OCI-LY1 (cell line): Measurements from ENCODE around the gene IMMP2L.

Experiments used
- H2AFZ ChIP-seq: fragments of 200-600 bp; sonication (generic), shearing (Covaris generic); 2 replicates; pipeline ENCODE4 v1.6.0; 2014; ENCODE audit warnings: antibody characterized with exemption, mild to moderate bottlenecking, low read length
- H3F3A ChIP-seq: fragments of 200-600 bp; sonication (generic), shearing (Covaris generic); 2 replicates; pipeline ENCODE4 v1.6.0; 2014; ENCODE audit warnings: mild to moderate bottlenecking, antibody characterized with exemption, low read length, moderate library complexity; ENCODE audit not compliant: insufficient read depth
- H3K27ac ChIP-seq: fragments of 200-600 bp; sonication (generic); 2 replicates; pipeline ENCODE4 v1.5.1; 2014; ENCODE audit warnings: low read length, mixed run types, mild to moderate bottlenecking, low read depth; ENCODE audit not compliant: poor library complexity, severe bottlenecking
- H3K27me3 ChIP-seq: fragments of 200-600 bp; sonication (generic); 2 replicates; pipeline ENCODE4 v1.6.0; 2014; ENCODE audit warnings: antibody characterized with exemption, mild to moderate bottlenecking, low read length, moderate library complexity; ENCODE audit not compliant: insufficient read depth
- H3K36me3 ChIP-seq: fragments of 200-600 bp; sonication (generic); 2 replicates; pipeline ENCODE4 v1.6.1; 2014; ENCODE audit warnings: mild to moderate bottlenecking, antibody characterized with exemption, low read length, moderate library complexity, mixed read lengths; ENCODE audit not compliant: insufficient read depth
- H3K4me1 ChIP-seq: fragments of 200-600 bp; sonication (generic); 2 replicates; pipeline ENCODE4 v1.5.1; 2014; ENCODE audit warnings: mild to moderate bottlenecking, low read length, moderate library complexity; ENCODE audit not compliant: insufficient read depth, severe bottlenecking
- H3K4me2 ChIP-seq: fragments of 200-600 bp; sonication (generic), shearing (Covaris generic); 2 replicates; pipeline ENCODE4 v1.6.1; 2014; ENCODE audit warnings: low read length
- H3K4me3 ChIP-seq: fragments of 200-600 bp; sonication (generic); 2 replicates; pipeline ENCODE4 v1.5.1; 2014; ENCODE audit warnings: low read length, low read depth, mild to moderate bottlenecking, mixed read lengths; ENCODE audit not compliant: poor library complexity, severe bottlenecking
- H3K79me2 ChIP-seq: fragments of 200-600 bp; shearing (Covaris generic); 2 replicates; pipeline ENCODE4 v1.6.1; 2016; ENCODE audit warnings: mixed run types, low read length, mixed read lengths; ENCODE audit not compliant: insufficient read depth
- H3K9ac ChIP-seq: fragments of 200-600 bp; sonication (generic), shearing (Covaris generic); 2 replicates; pipeline ENCODE4 v1.6.1; 2014; ENCODE audit warnings: mild to moderate bottlenecking, low read length, mixed read lengths
- H3K9me2 ChIP-seq: fragments of 200-600 bp; sonication (generic), shearing (Covaris generic); 2 replicates; pipeline ENCODE4 v1.6.1; 2014; ENCODE audit warnings: low read depth, mild to moderate bottlenecking, low read length, mixed read lengths
- H3K9me3 ChIP-seq: fragments of 200-600 bp; shearing (Covaris generic); 2 replicates; pipeline ENCODE4 v1.6.1; 2014; ENCODE audit warnings: low read length, mixed read lengths
- H4K20me1 ChIP-seq: fragments of 200-600 bp; sonication (generic), shearing (Covaris generic); 2 replicates; pipeline ENCODE4 v1.6.0; 2016; ENCODE audit warnings: mild to moderate bottlenecking, low read length; ENCODE audit not compliant: insufficient read depth
- EZH2 ChIP-seq: fragments of 200-600 bp; sonication (generic), shearing (Covaris generic); IDR thresholded peaks from 2 replicates; pipeline ENCODE4 v1.8.0; 2017; ENCODE audit warnings: borderline replicate concordance, mixed run types, mild to moderate bottlenecking, antibody characterized with exemption, low read length, moderate library complexity, mixed read lengths
- TF ChIP-seq, protein P1 (sequence below): fragments of 200-600 bp; sonication (generic), shearing (Covaris generic); IDR thresholded peaks from 2 replicates; pipeline ENCODE4 v1.5.1; 2017; ENCODE audit warnings: mild to moderate bottlenecking, antibody characterized with exemption, low read length, moderate library complexity, mixed read lengths

The IMMP2L gene

GRCh38 chr7:110779339-110779738 is 783.0 kb downstream of the IMMP2L start:
- Histone ChIP-seq H3K79me2 (no peaks in the 10 kb centered on the region), H3K27me3 (no peaks in the 10 kb centered on the region), H4K20me1 (no peaks in the 10 kb centered on the region), H3K36me3 (no peaks in the 10 kb centered on the region), H2AFZ (no peak overlapping the region), H3K9me3 (no peaks in the 10 kb centered on the region), H3K9me2 (no peaks in the 10 kb centered on the region), H3K9ac (no peak overlapping the region), H3K27ac (no peak overlapping the region), H3F3A (no peaks in the 10 kb centered on the region), H3K4me2 (no peak overlapping the region), H3K4me1 (no peaks in the 10 kb centered on the region), H3K4me3 (no peak overlapping the region)
- TF ChIP-seq, protein P1, sequence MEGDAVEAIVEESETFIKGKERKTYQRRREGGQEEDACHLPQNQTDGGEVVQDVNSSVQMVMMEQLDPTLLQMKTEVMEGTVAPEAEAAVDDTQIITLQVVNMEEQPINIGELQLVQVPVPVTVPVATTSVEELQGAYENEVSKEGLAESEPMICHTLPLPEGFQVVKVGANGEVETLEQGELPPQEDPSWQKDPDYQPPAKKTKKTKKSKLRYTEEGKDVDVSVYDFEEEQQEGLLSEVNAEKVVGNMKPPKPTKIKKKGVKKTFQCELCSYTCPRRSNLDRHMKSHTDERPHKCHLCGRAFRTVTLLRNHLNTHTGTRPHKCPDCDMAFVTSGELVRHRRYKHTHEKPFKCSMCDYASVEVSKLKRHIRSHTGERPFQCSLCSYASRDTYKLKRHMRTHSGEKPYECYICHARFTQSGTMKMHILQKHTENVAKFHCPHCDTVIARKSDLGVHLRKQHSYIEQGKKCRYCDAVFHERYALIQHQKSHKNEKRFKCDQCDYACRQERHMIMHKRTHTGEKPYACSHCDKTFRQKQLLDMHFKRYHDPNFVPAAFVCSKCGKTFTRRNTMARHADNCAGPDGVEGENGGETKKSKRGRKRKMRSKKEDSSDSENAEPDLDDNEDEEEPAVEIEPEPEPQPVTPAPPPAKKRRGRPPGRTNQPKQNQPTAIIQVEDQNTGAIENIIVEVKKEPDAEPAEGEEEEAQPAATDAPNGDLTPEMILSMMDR: no peak
- TF ChIP-seq EZH2: no peak

DNA sequence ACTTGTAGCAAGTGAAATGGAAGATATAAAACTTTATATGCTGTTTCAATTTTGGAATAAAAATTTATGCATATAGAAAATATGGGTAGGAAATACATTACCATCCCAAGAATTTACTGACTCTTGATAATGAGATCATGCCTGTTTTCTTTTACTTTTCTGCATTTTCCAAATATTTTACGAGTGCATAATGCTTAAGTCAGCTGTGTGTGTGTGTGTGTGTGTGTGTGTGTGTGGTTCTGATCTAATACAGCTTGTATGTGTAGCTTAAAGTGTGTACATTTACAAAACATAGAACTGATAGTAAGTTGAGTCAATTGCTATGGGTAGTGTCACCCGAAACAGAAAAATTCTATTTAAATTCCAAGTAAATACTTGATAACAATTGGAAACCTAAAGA is 787.2 kb downstream of the IMMP2L start:
- no peaks in the 10 kb centered on the region for H3K9me2 ChIP-seq
- no peak overlapping the region for H2AFZ ChIP-seq
- H3K4me2 ChIP-seq: no peak overlapping the region
- TF ChIP-seq, protein P1: no peak
- no peak for TF ChIP-seq EZH2
- no peaks in the 10 kb centered on the region for H3K4me1 ChIP-seq
- H3F3A ChIP-seq: no peaks in the 10 kb centered on the region
- no peaks in the 10 kb centered on the region for H4K20me1 ChIP-seq
- no peak overlapping the region for H3K4me3 ChIP-seq
- H3K27me3 ChIP-seq: no peaks in the 10 kb centered on the region
- H3K36me3 ChIP-seq: no peaks in the 10 kb centered on the region
- H3K79me2 ChIP-seq: no peaks in the 10 kb centered on the region
- no peak overlapping the region for H3K9ac ChIP-seq
- no peaks in the 10 kb centered on the region for H3K9me3 ChIP-seq
- no peak overlapping the region for H3K27ac ChIP-seq

DNA sequence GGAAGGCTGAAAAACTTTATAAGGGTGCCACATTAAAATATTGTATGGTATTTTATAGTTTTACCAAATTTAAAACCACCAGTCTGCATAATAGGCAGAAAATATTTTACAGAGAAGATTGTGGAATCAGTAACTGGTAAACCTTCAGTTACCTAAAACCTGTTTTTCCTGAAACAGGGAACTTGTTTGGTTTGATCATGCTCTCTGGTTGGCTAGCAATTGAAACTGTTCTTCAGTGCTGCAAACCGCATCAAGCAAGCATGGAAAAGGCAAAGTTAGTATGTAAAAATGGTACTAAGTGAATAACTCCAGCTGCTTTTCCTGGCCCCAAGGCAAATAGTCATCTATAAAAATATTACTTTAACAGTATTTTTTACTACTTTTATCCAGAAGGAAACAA is 788.2 kb downstream of the IMMP2L start:
- no peaks in the 10 kb centered on the region for H3F3A ChIP-seq
- H4K20me1 ChIP-seq: no peaks in the 10 kb centered on the region
- H3K4me1 ChIP-seq: no peaks in the 10 kb centered on the region
- no peak overlapping the region for H3K27ac ChIP-seq
- H3K9me3 ChIP-seq: no peaks in the 10 kb centered on the region
- no peaks in the 10 kb centered on the region for H3K27me3 ChIP-seq
- H3K4me3 ChIP-seq: no peak overlapping the region
- no peak for TF ChIP-seq EZH2
- TF ChIP-seq, protein P1: no peak
- no peaks in the 10 kb centered on the region for H3K36me3 ChIP-seq
- H3K9ac ChIP-seq: no peak overlapping the region
- H3K4me2 ChIP-seq: no peak overlapping the region
- H3K9me2 ChIP-seq: no peaks in the 10 kb centered on the region
- no peak overlapping the region for H2AFZ ChIP-seq
- no peaks in the 10 kb centered on the region for H3K79me2 ChIP-seq
